HG02943 (cell line): ENCODE data around the gene PPAN.

Source experiments
- ATAC-seq: cut with Tn5 transposase; IDR thresholded peaks from one replicate; pipeline ENCODE4 v1.9.1; 2021; ENCODE audit warnings: mild to moderate bottlenecking, low read depth, moderate library complexity; ENCODE audit not compliant: unreplicated experiment

PPAN gene, protein sequence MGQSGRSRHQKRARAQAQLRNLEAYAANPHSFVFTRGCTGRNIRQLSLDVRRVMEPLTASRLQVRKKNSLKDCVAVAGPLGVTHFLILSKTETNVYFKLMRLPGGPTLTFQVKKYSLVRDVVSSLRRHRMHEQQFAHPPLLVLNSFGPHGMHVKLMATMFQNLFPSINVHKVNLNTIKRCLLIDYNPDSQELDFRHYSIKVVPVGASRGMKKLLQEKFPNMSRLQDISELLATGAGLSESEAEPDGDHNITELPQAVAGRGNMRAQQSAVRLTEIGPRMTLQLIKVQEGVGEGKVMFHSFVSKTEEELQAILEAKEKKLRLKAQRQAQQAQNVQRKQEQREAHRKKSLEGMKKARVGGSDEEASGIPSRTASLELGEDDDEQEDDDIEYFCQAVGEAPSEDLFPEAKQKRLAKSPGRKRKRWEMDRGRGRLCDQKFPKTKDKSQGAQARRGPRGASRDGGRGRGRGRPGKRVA

DNA sequence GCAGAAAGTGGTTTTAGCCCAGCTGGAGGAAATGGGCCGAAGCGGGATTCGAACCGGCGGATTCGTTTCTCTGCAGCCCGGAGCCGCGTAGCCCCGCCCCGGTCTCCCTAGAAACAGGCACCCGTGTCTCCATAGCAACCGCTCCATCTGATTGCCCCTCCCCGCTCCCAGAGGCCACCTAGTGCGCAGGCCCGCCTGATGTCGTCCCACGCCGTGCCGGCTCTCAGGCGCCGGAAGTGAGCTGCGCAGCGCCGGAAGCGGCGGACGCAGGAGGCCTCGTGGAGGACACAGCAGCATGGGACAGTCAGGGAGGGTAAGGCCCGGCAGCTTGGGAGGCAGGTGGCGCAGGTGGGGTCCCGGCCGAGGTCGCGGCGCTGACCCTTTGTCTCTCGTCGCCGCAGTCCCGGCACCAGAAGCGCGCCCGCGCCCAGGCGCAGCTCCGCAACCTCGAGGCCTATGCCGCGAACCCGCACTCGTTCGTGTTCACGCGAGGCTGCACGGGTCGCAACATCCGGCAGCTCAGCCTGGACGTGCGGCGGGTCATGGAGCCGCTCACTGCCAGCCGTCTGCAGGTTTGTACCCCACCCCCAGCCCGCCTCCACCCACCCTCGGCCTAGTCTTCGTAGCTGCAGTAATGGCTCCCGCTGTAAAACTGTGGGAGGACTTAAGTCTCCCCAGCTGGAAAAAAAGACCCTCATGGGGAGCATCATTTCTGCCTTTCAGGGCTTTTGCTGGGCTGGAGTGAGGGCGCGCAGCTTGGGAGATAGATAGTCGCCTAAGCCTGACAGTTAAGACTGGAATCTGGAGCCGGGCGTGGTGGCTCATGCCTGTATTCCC lies at the start of gene PPAN:
Gene PPAN, plus strand, starts transcription at position 263 of the 837 bp plus-strand sequence. Its CDS starts 33 bp downstream, at position 296.
- ATAC-seq: peak; percentile 39

DNA sequence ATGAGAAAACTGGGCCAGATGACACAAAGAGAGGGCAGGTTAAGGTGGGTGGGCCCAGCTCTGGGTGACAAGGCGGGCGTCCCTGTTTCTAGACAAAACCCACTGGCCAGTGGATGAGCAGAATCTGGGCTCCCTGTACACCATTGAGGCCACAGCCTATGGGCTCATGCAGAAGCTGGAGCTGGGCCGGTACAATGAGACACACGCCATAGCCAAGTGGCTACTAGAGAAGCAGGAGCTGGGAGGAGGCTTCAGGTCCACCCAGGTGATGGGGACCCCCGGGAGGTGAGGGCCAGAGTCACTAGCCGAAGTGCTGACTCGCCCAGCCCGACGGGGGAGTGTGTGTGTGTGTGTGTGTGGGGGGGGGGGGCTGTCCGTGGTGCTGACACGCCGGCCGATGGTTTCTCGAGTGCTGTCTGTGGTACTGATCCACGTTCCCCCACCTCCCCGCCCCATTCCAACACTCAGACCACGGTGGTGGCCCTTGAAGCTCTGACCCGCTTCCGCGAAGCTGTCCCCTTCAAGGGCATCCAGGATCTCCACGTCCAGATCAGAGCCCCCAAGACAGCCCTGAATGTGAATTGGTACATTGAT lies 44.3 kb upstream of the PPAN start:
- ATAC-seq: no peak

DNA sequence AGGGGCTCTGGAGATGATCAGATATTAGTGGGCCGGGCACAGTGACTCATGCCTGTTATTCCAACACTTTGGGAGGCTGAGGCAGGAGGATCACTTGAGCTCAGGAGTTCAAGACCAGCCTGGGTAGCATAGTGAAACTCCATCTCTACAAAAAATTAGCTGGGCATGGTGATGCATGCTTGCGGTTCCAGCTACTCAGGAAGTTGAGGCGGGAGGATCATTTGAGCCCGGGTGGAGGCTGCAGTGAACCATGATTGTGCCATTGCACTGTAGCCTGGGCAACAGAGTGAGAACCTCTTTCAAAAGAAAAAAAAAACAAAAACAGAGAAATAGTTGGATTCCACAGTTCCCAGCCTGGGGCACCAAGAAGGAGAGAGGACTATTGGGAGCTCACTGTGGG lies 38.0 kb upstream of the PPAN start:
- no peak for ATAC-seq

DNA sequence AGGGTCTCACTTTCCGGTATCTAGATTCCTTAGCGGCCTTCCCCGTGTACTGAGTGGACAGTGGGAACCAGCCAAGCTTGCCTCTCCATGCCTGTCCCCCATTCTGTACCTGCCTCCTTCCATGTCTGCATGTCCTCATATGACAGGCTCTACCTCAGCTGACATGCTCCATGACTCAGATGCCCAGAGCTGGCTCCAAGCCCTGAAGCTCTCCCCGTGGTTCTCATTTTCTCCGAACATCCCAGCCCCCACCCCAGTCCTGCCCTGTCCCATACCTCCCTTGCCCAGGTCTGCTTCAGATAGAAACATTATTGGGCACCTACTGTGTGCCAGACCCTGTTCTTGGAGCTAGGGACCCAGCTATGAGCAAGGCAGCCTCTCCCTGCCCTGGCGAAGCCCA lies 37.1 kb upstream of the PPAN start:
- no peak for ATAC-seq

DNA sequence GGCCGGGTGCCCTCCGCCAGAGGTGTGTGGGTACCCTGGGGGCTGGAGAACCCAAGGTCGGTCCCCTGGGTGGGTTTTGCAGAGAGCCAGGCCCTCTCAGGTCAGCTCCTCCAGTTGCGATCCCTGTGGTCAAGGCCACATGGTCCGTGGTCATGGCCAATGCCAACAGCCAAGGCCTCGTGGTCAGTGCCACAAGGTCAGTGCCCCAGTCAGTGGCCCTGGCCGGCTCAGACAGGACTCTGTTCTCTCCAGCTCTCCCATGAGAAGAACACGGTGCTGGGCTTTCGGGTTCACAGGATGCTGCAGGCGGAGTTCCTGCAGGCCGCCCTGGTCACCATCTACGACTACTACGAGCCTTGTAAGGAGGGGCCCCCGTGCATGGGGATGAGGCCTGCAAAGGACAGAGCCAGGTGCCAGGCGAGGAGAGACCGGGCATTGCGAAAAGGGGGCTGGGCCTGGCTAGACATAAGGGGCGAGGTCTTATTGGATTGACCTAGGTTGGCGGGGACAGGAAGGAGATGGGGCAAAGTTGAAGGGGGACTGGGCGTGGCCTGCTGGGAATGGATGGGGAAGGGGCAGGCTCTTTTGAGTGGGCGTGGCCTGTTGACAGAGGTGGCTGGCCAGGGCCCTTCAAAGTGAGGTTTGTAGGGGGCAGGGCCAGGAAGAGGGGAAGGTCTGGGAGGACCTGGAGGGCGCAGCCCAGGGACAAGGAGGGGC lies 35.3 kb upstream of the PPAN start:
- no peak for ATAC-seq

DNA sequence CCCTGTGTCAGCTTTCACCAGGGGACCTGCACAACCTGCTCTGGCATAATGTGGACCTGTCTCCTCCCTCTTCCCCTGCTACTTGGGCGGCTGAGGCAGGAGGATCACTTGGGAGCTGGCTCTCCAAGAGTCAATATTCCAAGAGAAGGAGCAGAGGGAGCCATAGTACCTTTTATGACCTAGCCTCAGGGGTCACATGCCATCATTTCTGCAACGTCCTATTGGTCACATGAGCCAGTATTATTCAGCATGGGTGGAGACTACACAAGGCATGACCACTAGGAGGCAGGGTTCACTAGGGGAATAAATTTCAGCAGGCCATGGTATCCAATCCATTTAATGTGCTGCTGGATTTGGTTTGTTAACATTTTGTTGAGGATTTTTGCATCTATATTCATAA lies 32.0 kb upstream of the PPAN start:
- no peak for ATAC-seq

DNA sequence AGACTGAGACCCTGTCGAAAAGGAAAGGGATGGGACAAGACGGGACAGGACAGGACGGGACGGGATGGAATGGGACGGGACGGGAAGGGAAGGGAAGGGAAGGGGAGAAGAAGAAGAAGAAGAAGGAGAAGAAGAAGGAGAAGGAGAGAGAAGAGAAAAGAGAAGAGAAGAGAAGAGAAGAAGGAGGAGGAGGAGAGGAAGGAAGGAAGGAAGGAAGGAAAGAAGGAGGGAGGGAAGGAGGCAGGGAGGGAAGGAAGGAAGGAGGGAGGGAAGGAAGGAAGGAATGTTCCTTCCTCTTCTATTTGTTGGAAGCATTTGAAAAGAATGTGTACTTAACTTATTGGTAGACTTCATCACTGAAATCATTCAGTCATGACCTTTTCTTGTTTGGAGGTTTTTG lies 29.6 kb upstream of the PPAN start:
- ATAC-seq: no peak

DNA sequence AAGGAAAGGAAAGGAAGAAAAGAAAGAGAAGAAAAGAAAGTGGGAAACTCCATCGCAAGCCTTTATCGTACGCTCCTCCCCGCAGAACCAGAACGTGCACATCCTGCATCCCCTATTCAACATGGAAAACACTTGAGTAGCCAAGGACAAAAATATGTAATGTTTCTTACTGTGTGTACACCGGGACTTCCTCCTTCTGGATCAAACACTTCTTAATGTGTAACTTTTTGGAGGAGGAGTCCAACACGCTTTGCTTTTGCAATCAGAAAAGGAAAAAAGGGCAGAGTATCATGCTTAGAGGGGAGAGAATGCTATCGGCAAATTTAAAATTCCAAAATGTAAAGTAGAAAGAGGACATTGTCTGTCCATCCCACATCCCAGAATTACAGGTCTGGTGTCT lies 27.8 kb upstream of the PPAN start:
- ATAC-seq: no peak

DNA sequence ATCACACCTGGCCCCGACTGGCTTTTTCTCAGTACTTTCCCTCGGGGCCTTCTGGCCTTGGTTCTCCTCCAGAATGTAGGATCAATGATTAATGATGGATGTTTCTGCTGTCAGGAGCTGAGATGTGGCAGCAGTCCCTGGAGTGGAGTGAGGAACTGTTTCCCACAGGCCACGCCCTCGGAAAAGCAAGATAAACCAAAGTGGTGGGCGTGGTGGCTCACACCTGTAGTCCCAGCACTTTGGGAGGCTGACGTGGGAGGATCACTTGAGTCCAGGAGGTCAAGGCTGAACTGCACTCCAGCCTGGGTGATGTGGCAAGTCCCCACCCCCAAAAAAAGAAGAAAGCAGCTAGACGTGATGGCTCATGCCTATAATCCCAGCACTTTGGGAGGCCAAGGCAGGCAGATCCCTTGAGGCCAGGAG lies 27.1 kb upstream of the PPAN start:
- ATAC-seq: no peak

DNA sequence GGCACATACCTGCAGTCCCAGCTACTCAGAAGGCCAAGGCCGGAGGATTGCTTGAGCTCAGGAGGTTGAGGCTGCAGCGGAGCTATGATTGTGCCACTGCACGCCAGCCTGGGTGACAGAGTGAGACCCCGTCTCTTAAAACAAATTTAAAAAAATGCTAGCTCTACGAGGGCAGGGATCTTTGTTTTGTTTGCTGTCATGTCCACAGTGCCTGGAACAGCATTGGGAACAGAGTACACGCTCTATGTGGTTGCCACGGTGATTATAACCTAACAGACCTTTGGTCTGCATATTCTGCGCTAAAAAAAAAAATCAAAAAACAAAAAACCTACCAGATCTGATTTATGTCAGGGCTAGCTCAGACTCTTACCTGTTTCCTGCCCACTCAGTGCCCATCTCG lies 22.3 kb upstream of the PPAN start:
- no peak for ATAC-seq

DNA sequence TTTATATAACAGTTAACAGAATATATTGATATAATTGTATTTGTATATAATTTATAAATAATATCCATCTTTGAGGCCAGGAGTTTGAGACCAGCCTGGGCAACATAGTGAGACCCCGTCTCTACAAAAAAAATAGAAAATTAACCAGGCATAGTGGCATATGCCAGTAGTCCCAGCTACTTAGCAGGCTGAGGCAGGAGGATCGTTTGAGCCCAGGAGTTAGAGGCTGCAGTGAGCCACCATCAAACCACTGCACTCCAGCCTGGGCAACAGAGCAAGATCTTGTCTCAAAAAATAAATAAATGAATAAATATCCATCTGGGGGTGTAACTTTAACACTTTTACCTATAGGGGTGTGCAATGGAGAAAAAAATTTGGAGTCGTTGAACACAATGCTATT lies 21.4 kb upstream of the PPAN start:
- no peak for ATAC-seq

DNA sequence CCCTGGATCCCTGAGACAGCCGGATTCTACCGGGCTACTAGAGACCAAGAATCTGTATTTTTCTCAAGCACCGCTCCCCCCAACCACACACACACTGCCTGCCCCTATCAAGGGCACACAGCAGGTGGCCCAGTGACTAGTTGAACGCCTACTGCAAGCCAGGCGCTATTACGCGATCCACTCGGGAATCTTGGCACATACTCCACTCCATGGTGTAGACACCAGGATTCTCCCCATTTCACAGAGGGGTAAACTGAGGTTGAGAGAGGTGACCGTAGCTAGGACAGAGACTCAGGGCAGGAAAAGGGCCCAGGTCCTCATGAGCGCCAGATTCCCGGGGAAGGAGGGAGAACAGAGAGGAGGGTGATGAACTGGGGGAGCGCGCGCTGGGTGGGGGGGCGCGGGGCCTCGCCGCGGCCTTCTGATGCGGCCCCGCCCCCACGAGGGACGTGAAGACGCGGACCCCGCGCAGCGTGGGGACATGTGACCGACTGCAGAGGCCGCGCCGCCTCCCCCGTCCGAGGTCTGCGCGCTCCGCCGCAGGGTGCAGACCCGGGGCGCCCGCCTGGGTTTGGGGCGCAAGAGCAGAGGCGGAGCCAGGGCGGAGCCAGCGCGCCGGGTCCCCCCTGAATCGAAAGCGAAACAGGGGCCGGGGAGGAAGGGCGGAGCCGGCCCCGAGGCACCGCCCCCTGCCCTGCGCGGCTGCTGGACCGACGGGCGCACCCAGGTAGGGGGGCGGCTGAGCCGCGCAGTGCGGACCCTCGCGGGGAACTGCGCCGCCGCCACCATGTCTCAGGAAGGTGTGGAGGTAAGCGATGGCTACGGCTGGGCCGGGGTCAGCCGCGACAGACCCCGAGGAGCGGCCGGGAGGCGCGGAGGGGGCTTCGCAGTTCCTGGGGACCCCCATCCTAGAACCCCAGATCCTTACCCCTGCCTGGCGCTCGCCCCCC lies 20.2 kb upstream of the PPAN start, which contains the start of gene SHFL:
Gene SHFL, plus strand, starts transcription at position 677 of the 950 bp plus-strand sequence. Its CDS starts 111 bp downstream, at position 788.
- no peak for ATAC-seq

DNA sequence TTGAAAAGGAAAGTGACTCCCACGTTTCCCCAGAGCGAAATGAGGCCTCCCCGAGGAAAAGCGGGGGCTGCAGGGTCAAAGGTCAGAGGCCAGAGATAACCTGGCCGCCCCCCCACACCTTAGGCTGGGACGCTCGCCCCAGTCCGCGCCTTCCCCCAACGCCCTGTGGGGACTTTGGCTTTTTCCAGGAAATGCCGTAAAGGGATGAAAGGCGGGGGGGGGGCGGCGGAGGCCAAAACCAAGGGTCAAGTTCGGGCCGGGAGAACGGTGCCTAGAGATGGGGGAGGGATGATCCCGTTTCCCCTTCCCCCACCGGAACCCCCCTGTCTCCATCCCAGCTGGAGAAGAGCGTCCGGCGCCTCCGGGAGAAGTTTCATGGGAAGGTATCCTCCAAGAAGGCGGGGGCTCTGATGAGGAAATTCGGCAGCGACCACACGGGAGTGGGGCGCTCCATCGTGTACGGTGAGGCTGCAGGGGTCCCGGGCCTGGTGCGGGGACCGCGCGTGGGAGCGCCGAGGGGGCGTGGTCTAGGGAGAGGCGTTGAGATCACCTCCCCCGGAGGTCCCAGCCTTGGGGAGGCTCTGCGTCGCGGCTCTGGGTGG lies 19.5 kb upstream of the PPAN start:
- ATAC-seq: no peak

DNA sequence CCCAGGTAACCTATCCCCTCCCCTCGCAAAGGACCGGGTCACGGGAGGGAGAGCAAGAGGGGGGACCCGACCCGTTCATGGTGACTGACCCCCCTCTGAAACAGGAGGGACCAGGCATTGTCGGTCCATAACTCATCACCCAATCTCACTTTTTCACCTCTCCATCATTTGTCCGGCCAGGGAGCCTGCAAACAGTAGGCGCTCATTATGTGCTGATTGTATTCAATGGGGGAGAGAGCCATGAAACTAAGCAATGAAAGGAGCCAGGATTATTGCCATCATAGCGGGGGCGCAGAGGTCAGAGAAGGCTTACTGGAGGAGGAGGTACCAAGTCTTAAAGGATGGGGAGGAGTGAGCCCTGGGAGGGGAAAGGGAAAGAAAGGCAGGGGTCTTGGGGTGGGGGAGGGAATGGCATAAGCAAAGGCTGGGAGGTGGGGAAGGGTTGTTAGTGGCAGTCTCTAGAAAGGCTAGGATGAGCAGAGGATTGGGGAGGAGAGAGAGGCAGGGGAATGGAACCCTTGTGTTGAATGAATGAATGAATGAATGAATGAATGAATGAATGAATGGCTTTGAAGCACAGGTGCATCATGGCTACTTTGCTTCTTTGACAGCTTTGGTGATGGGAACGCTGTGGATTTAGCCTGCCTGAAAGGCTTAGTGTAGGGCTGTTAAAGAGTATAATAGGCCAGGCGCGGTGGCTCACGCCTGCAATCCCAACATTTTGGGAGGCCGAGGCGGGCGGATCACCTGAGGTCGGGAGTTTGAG lies 18.7 kb upstream of the PPAN start:
- ATAC-seq: no peak

DNA sequence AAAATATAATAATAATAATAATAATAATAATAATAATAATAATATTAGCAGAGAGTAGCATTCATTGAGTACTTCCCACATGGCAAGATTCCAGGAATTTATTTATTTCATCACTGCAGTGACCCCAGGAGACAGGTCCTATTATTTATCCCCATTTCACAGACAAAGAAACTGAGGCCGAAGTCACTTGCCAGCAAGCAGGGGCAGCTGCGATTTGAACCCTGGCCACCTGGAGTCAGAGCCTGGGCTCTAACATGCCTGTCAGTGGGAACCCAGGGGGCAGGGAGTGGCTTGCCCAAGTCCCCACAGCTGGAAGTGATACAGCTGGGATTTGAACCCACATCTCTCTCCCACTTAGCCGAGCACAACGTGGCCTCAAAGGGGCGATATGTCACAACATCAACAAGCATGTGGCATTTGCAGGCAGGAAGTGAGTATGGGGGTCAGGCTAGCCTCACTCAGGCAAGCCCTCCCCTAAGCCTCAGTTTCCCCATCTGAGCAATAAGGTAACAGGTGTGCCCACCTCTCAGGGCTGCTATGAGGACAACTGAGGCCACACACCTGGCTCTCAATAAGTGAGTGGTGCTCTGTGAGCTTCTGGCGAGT lies 17.1 kb upstream of the PPAN start:
- no peak for ATAC-seq

DNA sequence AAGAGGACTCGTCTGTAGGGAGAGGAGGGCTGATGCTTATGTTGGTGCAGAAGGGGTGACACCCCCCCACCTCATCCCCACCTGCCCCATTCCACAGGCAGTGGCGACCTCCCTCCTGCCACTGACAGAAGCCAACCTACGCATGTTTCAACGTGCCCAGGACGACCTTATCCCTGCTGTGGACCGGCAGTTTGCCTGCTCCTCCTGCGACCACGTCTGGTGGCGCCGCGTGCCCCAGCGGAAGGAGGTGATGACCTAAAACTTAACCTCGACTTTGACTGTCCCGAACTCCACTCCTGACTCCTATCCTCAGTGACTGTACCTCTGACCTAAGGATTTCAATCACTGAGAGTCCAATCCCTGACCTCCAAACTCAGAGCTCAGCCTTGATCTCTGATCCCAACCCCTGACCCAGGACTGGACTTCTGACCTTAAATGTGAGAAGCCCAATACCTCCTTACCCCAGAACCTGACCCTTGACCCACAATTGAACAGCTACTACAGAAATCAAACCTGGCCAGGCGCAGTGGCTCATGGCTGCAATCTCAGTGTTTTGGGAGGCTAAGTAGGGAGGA lies 16.3 kb upstream of the PPAN start:
- no peak for ATAC-seq

DNA sequence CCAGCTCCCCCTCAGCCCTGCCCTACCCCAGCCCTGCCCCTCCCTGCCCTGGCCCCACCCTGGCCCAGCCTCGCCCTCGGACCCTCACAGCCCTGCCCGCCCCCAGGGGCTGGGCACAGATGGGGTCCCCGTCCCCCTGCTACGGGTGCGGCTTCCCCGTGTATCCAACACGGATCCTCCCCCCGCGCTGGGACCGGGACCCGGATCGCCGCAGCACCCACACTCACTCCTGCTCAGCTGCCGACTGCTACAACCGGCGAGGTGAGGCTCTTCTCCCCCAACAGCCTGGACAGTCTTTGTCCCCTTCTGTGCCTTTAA lies 14.8 kb upstream of the PPAN start:
- ATAC-seq: no peak
